Thoracic aorta (tissue), 2 donors: ENCODE results near the gene ARMH3. TPM values are rescaled to one million over a fixed set of nuclear protein-coding genes. Genes with fewer than 3 reads are reported as not detected.

Experiments
- ATAC-seq: fragments of 150-250 bp; one replicate; pipeline ENCODE4 v1.8.0; 2017; ENCODE audit warnings: low read depth; ENCODE audit not compliant: insufficient number of reproducible peaks, low FRiP score
- DNase-seq: peaks from one replicate; pipeline ENCODE4 v3.0.0-alpha.2; 2020; ENCODE audit warnings: low spot score
- H3K27ac ChIP-seq, 2 donors: fragments of 200-600 bp; sonication (generic); 1 replicate in 1 of 2; 2 replicates in 1 of 2; pipeline ENCODE4 v1.5.1; 2016; ENCODE audit warnings: mild to moderate bottlenecking in 2 of 2, moderate library complexity in 2 of 2
- H3K27me3 ChIP-seq: fragments of 200-600 bp; sonication (generic); replicated peaks from 2 replicates; pipeline ENCODE4 v1.6.0; 2016; ENCODE audit warnings: mild to moderate bottlenecking; ENCODE audit not compliant: insufficient read depth
- H3K36me3 ChIP-seq: fragments of 200-600 bp; sonication (generic); one replicate; pipeline ENCODE4 v1.5.1; 2016
- H3K4me1 ChIP-seq, 2 donors: fragments of 200-600 bp; sonication (generic); 1 replicate in 1 of 2; 2 replicates in 1 of 2; pipeline versions ENCODE4 v1.5.1 to v1.6.0; 2016; ENCODE audit warnings: low read depth in 2 of 2, mild to moderate bottlenecking in 1 of 2; ENCODE audit not compliant: control insufficient read depth in 1 of 2
- H3K4me3 ChIP-seq: fragments of 200-600 bp; sonication (generic); 2 replicates; pipeline ENCODE4 v1.5.1; 2016; ENCODE audit warnings: mild to moderate bottlenecking
- H3K9me3 ChIP-seq: fragments of 200-600 bp; sonication (generic); 2 replicates; pipeline ENCODE4 v1.5.1; 2016
- CTCF ChIP-seq: fragments of 200-600 bp; sonication (generic); IDR thresholded peaks from one replicate; pipeline ENCODE4 v1.5.1; 2019; ENCODE audit warnings: antibody characterized with exemption
- total RNA-seq, 2 donors: library from RNA; depleted of rRNA; stranded (reverse); fragments of >200 nt; gene quantifications; one replicate each; pipeline versions ENCODE4 v1.1.0 to v1.2.3, GENCODE V29; 2016

ARMH3 gene
- total RNA-seq, 2 donors from 2014 or later = 21.1 TPM

- no peaks in the 10 kb centered on the region for H3K9me3 ChIP-seq
- DNase-seq (no peak), ATAC-seq (no peak)
- H3K27ac ChIP-seq = no peak overlapping the region
- peaks cover 19 to 57% of the 10 kb centered on the region in 2 donors for H3K4me1 ChIP-seq
- H3K36me3 ChIP-seq = peaks cover 20% of the 10 kb centered on the region
- no peak for TF ChIP-seq CTCF
- no peaks in the 10 kb centered on the region for H3K27me3 ChIP-seq
- H3K4me3 ChIP-seq = no peak overlapping the region
These were observed 243.4 kb downstream of the ARMH3 start for GRCh38 chr10:101812606-101813005.

DNA sequence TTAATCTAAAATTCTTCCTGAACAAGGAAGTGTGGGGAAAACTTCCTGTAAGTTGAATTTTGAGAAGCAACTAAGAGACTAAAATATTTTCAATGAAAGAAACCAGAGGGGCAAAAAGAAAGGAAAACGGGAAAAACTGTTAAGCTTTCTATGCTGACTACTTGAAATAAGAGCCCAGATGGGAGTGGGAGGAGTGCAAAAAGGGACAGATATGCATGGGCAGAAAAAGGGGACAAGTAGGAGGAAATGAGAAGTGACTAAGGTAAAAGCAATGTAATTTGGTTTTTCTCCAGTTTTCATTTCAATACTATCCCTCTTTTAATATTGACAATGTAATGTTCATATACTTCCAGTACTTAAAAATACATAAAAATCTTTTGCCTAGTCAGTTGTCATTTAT is 248.8 kb downstream of the ARMH3 start:
- Histone ChIP-seq H3K4me1 (peaks cover 4 to 22% of the 10 kb centered on the region in 2 donors), H3K36me3 (peaks cover 66% of the 10 kb centered on the region), H3K27me3 (no peaks in the 10 kb centered on the region), H3K9me3 (no peaks in the 10 kb centered on the region), H3K27ac (no peak overlapping the region), H3K4me3 (no peak overlapping the region)
- ATAC-seq (no peak), DNase-seq (no peak)
- TF ChIP-seq CTCF = no peak

DNA sequence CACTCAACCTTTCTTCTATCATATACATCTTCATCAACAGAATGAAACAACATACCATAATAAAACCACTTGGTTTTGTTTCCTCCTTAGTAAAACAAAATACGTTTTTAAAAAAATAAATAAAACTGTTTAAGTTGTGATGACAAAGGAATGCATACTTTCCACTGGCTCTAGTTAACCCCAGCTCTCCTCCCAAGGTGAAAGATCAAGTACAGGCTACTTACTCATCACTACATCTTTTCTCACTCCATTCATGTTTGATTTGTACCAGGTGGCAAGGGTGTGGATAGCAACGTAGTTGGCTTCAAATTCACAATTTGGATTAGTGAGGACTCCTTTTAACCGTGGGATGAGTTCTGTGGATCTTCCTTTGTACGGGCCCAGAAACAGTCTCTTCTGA is 252.5 kb downstream of the ARMH3 start:
- no peak for DNase-seq
- H3K27ac ChIP-seq = no peak overlapping the region
- no peaks in the 10 kb centered on the region for H3K9me3 ChIP-seq
- H3K27me3 ChIP-seq = no peaks in the 10 kb centered on the region
- no peak for ATAC-seq
- H3K36me3 ChIP-seq = peaks cover 78% of the 10 kb centered on the region
- no peak overlapping the region for H3K4me3 ChIP-seq
- H3K4me1 ChIP-seq = no peaks in the 10 kb centered on the region
- TF ChIP-seq CTCF = no peak

DNA sequence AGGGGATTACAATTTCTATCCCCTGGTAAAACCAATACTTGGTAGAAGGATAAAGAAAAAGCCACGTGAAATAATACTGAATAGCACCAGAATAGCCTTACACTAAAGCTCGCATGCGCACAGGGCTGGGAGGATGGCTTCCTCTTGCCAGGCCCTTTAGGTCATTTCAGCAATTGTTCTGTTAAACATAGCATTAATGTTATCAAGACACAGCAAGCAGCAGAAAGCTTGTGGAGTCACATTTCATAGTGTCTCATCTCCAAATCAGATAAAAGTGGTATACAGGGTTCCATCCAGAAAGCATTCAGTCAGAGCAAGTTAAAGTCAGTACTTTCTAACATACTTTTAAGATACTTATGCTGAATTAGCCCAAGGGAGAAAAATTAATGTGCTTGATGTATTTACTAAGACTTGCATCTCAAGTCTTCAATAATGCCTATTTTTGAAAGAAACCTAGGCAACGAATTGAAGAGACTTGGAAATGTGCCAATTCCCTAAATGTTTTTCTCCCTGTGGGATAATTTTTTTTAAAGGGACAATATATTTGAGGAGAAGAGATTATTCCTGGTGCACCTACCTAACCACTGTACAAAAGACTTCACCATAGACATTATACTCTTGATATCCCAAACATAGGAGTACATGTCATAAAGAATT is 258.4 kb downstream of the ARMH3 start:
- Histone ChIP-seq H3K4me1 (no peaks in the 10 kb centered on the region), H3K9me3 (no peaks in the 10 kb centered on the region), H3K4me3 (no peak overlapping the region), H3K36me3 (peaks cover 80% of the 10 kb centered on the region), H3K27me3 (no peaks in the 10 kb centered on the region), H3K27ac (no peak overlapping the region)
- no peak for TF ChIP-seq CTCF
- ATAC-seq (no peak), DNase-seq (no peak)

Other genes with a start within 250 kb of the ARMH3 start
- 100 to 1,000 TPM; 131 to 241 TPM for gene OGA, start 237.7 kb downstream of the ARMH3 start, total RNA-seq
- gene KCNIP2, start 212.4 kb downstream of the ARMH3 start, total RNA-seq = 1 to 10 TPM; 1.1 to 1.2 TPM
- 10 to 100 TPM; 21.8 to 22.3 TPM for gene HPS6, start 9.2 kb upstream of the ARMH3 start, total RNA-seq
- 10 to 100 TPM; 49.3 to 49.8 TPM for gene LDB1, start 64.2 kb upstream of the ARMH3 start, total RNA-seq
- 10 to 100 TPM; 18.0 to 56.4 TPM for gene PPRC1, start 76.9 kb upstream of the ARMH3 start, total RNA-seq
- 100 to 1,000 TPM in 1 of 2 donors, 10 to 100 TPM in 1; 34.1 to 104 TPM for gene NOLC1, start 96.2 kb upstream of the ARMH3 start, total RNA-seq
- gene ELOVL3, start 170.1 kb upstream of the ARMH3 start, total RNA-seq = not detected
- gene PITX3, start 185.3 kb upstream of the ARMH3 start, total RNA-seq = not detected
- gene GBF1, start 189.4 kb upstream of the ARMH3 start, total RNA-seq = 10 to 100 TPM; 38.1 to 44.9 TPM